Measurements from ENCODE around the gene FXYD4.
"Not testable (repeated sequence)": the region's sequence is repeated elsewhere in the genome, so short reads cannot be mapped to it uniquely, and the experiment has no call there.

The FXYD4 gene

GRCh38 chr10:43371418-43371817 lies at the start of gene FXYD4:
FXYD4 (plus strand) TSS chr10:43371636; CDS start chr10:43373747, 2,111 bp downstream.
- DNase-seq (ENCODE audit: low read depth) = no peak

- DNase-seq (ENCODE audit: low read depth) = no peak
Observed at GRCh38 chr10:43322331-43322730, 49.1 kb upstream of the FXYD4 start.

DNA sequence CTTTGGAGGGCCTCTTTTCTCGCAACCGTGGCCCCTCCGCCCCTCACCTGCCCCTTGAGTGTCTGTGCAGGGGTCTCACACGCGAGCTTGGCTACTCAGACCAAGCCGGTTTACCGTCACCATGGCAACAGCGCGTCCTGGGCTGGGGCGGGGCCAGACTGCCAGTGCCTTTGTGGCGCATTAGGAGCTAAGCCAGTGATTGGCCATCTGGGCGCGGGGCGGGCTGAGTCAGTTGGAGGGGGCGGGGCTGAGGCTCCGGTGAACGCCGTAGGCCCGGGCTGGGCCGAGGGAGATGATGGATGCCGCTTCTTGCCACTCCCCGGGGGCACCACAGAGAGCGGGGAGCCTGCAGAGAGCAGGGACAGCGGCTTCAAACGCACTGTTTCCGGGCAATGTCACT lies 48.7 kb upstream of the FXYD4 start:
- peak; percentile 62 for DNase-seq (ENCODE audit: low read depth)

- no peak for DNase-seq (ENCODE audit: low read depth)
Observed at GRCh38 chr10:43323245-43323644, 48.2 kb upstream of the FXYD4 start.

DNA sequence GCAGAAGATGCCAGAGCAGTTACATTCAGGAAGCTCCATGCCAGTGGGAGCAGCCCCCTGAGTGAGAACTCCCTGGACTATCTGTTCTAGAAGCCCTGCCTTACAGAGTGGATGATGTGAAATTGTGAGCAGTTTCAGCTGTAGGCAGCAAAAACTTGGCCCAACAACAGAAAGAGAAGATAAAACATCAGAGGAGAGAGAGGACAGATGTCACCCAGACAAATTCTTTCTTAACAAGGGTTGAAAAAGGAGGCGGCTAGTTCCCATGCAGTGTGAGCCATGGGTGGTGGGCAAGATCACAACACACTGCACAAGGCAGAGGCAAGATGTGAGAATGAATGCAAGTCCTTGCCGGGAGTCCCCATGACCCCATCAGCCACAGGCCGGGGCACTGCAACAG lies 46.6 kb upstream of the FXYD4 start:
- DNase-seq (ENCODE audit: low read depth) = no peak

DNA sequence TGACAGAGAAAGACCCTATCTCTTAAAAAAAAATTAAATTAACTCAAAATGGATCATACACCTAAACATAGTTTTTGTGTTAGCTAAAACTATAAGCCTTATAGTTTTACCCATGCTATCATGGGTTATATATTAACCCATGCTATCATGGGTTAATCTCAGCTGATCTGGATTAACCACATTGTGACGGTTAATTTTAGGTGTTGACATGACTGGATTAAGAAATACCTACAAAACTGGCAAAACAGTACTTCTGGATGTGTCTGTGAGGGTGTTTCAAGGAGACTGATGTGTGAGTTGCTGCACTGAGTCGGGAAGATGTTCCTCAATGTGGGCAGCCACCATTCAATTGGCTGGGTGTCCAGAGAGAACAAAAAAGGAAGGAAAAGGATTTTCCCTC lies 44.3 kb upstream of the FXYD4 start:
- DNase-seq (ENCODE audit: low read depth) = no peak

GRCh38 chr10:43327986-43328385 lies 43.5 kb upstream of the FXYD4 start:
- DNase-seq (ENCODE audit: low read depth) = no peak

DNA sequence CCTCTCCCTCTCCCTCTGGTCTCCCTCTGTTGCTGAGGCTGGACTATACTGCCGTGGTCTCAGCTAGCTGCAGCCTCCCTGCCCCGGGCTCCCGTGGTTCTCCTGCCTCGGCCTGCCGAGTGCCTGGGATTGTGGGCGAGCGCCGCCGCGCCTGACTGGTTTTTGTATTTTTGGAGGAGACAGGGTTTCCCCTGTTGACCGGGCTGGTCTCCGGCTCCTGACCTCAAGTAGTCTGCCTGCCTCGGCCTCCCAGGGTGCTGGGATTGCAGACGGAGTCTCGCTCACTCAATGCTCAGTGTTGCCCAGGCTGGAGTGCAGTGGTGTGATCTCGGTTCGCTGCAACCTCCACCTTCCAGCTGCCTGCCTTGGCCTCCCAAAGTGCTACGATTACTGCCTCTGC lies 42.6 kb upstream of the FXYD4 start:
- DNase-seq (ENCODE audit: low read depth) = not testable (repeated sequence)

DNA sequence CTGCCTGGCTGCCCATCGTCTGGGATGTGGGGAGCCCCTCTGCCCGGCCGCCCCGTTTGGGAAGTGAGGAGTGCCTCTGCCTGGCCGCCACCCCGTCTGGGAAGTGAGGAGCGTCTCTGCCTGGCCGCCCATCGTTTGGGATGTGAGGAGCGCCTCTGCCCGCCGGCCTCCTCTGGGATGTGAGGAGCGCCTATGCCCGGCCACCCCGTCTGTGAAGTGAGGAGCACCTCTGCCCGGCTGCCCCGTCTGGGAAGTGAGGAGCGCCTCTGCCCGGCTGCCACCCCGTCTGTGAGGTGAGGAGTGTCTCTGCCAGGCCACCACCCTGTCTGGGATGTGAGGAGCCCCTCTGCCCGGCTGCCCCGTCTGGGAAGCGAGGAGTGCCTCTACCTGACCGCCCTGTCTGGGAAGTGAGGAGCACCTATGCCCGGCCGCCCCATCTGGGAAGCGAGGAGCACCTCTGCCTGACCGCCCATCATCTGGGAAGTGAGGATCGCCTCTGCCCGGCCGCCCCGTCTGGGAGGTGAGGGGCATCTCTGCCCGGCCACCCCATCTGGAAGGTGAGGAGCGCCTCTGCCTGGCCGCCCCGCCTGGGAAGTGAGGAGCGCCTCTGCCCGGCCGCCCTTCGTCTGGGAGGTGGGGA lies 42.1 kb upstream of the FXYD4 start:
- not testable (repeated sequence) for DNase-seq (ENCODE audit: low read depth)

- DNase-seq (ENCODE audit: low read depth) = not testable (repeated sequence)
Observed at GRCh38 chr10:43330049-43330823, 41.2 kb upstream of the FXYD4 start.

DNA sequence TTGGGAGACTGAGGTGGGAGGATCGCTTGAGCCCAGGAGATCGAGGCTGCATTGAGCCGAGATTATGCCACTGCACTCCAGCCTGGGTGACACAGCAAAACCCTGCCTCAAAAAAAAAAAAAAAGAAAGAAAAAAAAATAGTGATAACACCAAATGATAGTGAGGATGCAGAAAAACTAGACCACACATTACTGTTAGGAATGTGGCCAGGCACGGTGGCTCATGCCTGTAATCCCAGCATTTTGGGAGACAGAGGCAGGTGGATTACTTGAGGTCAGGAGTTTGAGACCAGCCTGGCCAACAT lies 40.7 kb upstream of the FXYD4 start:
- DNase-seq (ENCODE audit: low read depth) = not testable (repeated sequence)

DNA sequence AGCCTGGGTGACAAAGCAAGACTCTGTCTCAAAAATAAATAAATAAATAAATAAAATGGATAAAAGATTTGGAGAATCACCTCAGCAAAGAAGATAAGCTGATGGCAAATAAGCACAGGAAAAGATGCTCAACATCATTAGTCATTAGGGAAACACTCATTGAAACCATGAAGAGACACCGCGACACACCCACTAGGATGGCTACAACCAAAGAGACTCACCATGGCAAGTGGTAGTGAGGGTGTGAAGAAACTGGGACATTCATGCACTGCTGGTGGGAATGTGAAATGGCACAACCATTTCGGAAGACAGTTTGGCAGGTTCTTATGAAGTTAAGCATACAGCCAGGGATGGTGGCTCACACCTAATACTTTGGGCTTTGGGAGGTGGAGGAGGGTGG lies 37.8 kb upstream of the FXYD4 start:
- DNase-seq (ENCODE audit: low read depth) = no peak

- no peak for DNase-seq (ENCODE audit: low read depth)
Observed at GRCh38 chr10:43336061-43336460, 35.4 kb upstream of the FXYD4 start.

DNA sequence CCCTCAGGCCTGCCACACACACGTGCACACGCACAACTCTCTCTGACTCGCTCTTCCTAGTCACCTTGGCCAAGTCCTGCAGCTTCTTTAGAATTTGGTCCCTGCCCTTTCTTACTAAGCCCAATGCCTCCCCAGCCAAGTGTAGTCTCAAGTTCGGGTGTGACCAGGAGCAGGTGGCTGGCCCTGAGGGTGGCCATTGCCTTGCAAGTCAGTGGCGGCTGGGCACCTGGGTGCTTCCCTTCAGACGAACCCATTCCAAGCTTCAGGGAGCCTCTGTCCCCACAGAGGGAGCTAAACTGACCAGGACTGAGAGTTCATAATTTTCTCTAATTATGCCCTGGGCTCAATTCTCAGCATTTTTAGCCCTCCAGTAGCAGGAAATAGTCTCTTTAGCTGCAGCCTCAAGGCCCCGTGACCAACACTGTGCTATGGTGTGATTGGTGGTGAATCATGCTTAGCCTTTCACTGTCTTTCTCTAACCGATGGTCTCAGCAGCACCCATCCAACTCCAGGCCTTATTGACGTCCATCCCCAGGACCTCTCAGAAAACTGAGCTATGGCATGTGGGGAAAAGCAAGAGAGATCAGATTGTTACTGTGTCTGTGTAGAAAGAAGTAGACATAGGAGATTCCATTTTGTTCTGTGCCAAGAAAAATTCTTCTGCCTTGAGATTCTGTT lies 34.7 kb upstream of the FXYD4 start:
- DNase-seq (ENCODE audit: low read depth) = no peak

- not testable (repeated sequence) for DNase-seq (ENCODE audit: low read depth)
Observed at GRCh38 chr10:43337536-43337935, 33.9 kb upstream of the FXYD4 start.

DNA sequence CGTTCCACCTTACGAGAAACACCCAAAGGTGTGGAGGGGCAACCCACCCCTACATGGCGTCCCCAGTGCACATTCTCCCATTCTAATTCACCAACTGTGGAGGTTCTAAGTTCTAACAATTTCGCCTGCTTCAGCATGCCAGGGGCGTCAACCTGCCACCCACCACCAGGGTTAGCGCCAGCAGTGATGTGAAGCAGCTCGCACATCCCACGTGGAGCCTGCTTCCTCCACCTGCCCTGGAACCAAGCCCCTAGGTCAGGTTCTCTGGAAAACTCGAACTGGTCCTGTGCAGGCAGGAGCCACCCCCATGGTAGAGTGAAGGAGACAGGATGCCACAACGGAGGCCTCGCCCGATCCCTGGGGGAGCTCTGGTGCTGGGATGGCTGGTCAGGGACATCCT lies 33.3 kb upstream of the FXYD4 start:
- DNase-seq (ENCODE audit: low read depth) = no peak

DNA sequence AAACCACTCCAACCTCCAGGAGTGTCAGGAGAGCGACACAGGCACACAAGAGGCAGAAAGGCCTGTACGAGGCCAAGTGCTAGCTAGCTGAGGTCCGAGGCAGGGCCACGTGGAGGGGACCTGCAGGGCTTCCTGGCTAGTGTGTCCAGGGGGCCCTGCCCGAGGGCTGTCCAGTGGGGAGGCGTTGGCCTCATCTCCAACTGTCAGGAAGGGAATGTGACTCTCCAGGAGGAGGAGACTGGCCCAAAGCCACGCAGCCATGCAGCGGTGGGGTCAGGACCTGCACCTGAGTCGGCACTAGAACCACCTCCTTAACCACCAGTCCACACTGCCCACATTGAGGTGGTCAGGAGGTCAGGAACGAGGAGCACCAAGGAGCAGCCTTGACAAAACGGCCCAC lies 32.3 kb upstream of the FXYD4 start:
- DNase-seq (ENCODE audit: low read depth) = no peak

GRCh38 chr10:43340101-43340500 lies 31.3 kb upstream of the FXYD4 start:
- no peak for DNase-seq (ENCODE audit: low read depth)

GRCh38 chr10:43340619-43341018 lies 30.8 kb upstream of the FXYD4 start:
- no peak for DNase-seq (ENCODE audit: low read depth)

DNA sequence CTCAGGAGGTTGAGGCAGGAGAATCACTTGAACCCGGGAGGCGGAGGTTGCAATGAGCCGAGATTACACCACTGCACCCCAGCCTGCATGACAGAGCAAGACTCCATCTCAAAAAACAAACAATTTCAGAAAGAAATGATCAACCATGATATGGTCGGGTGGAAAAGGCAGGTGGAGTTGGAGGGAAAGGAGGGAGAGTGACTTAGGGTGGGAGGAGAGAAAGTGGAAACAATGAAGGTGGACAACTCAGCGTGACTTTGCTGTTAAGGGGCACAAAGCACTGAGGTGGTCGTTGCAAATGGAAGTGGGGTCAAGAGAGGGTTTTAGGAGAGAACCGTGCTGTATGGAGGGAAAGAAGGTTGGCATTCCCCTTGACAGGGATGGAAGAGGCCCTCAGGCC lies 30.0 kb upstream of the FXYD4 start:
- no peak for DNase-seq (ENCODE audit: low read depth)

- DNase-seq (ENCODE audit: low read depth) = no peak
Observed at GRCh38 chr10:43342279-43343125, 28.9 kb upstream of the FXYD4 start.

DNA sequence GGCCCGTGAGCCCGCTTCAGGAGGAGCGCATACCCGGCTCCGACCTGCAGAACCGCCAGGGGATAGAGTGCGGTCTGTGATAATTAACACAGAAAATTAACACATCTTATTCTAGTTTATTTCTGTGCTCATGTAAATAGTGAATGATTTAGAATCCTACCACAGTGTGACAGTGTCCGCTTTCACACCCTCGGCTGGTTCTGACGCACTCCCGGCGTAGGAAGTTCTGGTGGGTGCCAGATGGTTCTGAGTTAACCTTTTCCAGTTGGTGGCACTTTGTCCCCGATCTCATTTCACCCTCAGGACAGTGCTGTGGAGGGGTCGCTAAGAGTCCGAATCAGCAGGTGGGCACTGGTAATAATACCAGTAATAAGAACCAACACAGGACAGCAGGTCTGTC lies 28.3 kb upstream of the FXYD4 start:
- DNase-seq (ENCODE audit: low read depth) = no peak

Data from stimulated activated CD8-positive, alpha-beta memory T cell treated with anti-CD3 and anti-CD28 coated beads, Interleukin-15, amount 100 ng/mL, for 1 hour (primary cell).